Measurements from ENCODE around the gene MRPS15. TPM values are rescaled to one million over a fixed set of nuclear protein-coding genes. Genes with fewer than 3 reads are reported as not detected.
"Not testable (repeated sequence)": the region's sequence is repeated elsewhere in the genome, so short reads cannot be mapped to it uniquely, and the experiment has no call there.

MRPS15 gene
- total RNA-seq, 1 experiment from 2014 or later: 140 TPM

DNA sequence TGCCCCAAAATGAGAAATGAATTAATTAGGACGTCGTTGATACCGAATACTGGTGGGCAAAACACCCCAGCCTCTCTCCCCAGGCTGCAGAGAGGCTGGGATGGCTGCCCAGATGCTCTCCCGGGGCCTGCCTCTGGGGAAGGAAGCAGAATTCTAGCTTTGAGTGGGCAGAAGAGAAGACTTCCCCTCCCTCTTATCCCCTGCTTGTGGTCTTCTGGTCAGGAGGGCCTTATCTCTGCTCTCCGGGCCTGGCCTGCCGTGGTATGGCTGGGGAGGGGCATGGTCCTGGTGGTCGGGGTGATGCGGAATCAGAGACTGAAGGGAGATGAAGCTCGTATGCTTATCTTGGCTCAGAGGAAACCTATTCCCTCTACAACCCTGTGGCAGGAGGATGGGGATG is 28.3 kb upstream of the MRPS15 start:
- POLR2A ChIA-PET (ENCODE audit: low non-redundant PET): no interaction called here
- CTCF ChIA-PET: interaction anchor here (0.6 kb wide), 1 partner anchor 69 kb away, joined by 3 read pairs; no protein-coding TSS in a partner anchor
- BruUV-seq (replicated peaks): no TSS peak
- intact Hi-C loops (cut with micrococcal nuclease; ENCODE audit: unreplicated experiment): no loop called here
- Histone ChIP-seq H3K36me3 (ENCODE audit: insufficient read depth, low read length, poor library complexity, severe bottlenecking) (no peaks in the 10 kb centered on the region), H3K9me3 (ENCODE audit: low read depth, low read length, poor library complexity, severe bottlenecking) (no peaks in the 10 kb centered on the region), H3K4me1 (ENCODE audit: insufficient read depth, low read length, poor library complexity, severe bottlenecking) (no peaks in the 10 kb centered on the region), H3K4me3 (ENCODE audit: low read depth, low read length, poor library complexity, severe bottlenecking) (no peak overlapping the region), H3K27ac (ENCODE audit: low read depth, low read length, poor library complexity, severe bottlenecking) (no peak overlapping the region), H3K27me3 (replicated peaks; ENCODE audit: insufficient read depth, low read depth, low read length, poor library complexity) (peaks cover 7% of the 10 kb centered on the region)
- DNase-seq (ENCODE audit: low spot score): no peak
- TF ChIP-seq EZH2 (IDR thresholded peaks at IDR 0.05; ENCODE audit: borderline replicate concordance, low read depth, low read length, poor library complexity, severe bottlenecking) (no peak), CTCF (conservative IDR thresholded peaks at IDR 0.05; ENCODE audit: low read depth, low read length) (no peak)

GRCh38 chr1:36489258-36490051 is 25.3 kb upstream of the MRPS15 start:
- H3K36me3 ChIP-seq (ENCODE audit: insufficient read depth, low read length, poor library complexity, severe bottlenecking); H3K9me3 ChIP-seq (ENCODE audit: low read depth, low read length, poor library complexity, severe bottlenecking); BruUV-seq (replicated peaks); H3K27ac ChIP-seq (ENCODE audit: low read depth, low read length, poor library complexity, severe bottlenecking); intact Hi-C loops (cut with micrococcal nuclease; ENCODE audit: unreplicated experiment); H3K4me1 ChIP-seq (ENCODE audit: insufficient read depth, low read length, poor library complexity, severe bottlenecking); H3K4me3 ChIP-seq (ENCODE audit: low read depth, low read length, poor library complexity, severe bottlenecking); POLR2A ChIA-PET (ENCODE audit: low non-redundant PET); CTCF ChIA-PET; H3K27me3 ChIP-seq (replicated peaks; ENCODE audit: insufficient read depth, low read depth, low read length, poor library complexity); DNase-seq (ENCODE audit: low spot score): not testable (repeated sequence)

- CTCF ChIA-PET: no interaction called here
- intact Hi-C loops (cut with micrococcal nuclease; ENCODE audit: unreplicated experiment): no loop called here
Observed at GRCh38 chr1:36487906-36488305, 23.7 kb upstream of the MRPS15 start.

DNA sequence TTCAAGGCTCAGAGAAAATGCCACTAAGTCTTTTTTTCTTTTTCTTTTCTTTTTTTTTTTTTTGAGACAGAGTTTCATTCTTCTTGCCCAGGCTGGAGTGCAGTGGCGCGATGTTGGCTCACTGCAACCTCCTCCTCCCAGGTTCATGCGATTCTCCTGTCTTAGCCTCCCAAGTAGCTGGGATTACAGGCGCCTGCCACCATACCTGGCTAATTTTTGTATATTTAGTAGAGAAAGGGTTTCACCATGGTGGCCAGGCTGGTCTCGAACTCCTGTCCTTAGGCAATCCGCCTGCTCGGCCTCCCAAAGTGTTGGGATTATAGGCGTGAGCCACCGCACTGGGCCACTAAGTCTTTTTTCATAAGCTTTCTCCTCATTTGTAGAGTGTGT is 23.1 kb upstream of the MRPS15 start:
- H3K27ac ChIP-seq (ENCODE audit: low read depth, low read length, poor library complexity, severe bottlenecking); POLR2A ChIA-PET (ENCODE audit: low non-redundant PET): not testable (repeated sequence)

More at GRCh38 chr1:36487906-36488305, 23.7 kb upstream of the MRPS15 start:
- H3K4me3 ChIP-seq (ENCODE audit: low read depth, low read length, poor library complexity, severe bottlenecking): no peak overlapping the region
- BruUV-seq (replicated peaks): no TSS peak
- no peak overlapping the region for H3K27ac ChIP-seq (ENCODE audit: low read depth, low read length, poor library complexity, severe bottlenecking)
- H3K27me3 ChIP-seq (replicated peaks; ENCODE audit: insufficient read depth, low read depth, low read length, poor library complexity): no peaks in the 10 kb centered on the region
- POLR2A ChIA-PET (ENCODE audit: low non-redundant PET): interaction anchor here (0.5 kb wide), 1 partner anchor 12 kb away, joined by 8 read pairs; no protein-coding TSS in a partner anchor
- H3K36me3 ChIP-seq (ENCODE audit: insufficient read depth, low read length, poor library complexity, severe bottlenecking): no peaks in the 10 kb centered on the region
- DNase-seq (ENCODE audit: low spot score): no peak
- H3K4me1 ChIP-seq (ENCODE audit: insufficient read depth, low read length, poor library complexity, severe bottlenecking): no peaks in the 10 kb centered on the region
- H3K9me3 ChIP-seq (ENCODE audit: low read depth, low read length, poor library complexity, severe bottlenecking): no peaks in the 10 kb centered on the region
- no peak for TF ChIP-seq CTCF (conservative IDR thresholded peaks at IDR 0.05; ENCODE audit: low read depth, low read length)
- no peak for TF ChIP-seq EZH2 (IDR thresholded peaks at IDR 0.05; ENCODE audit: borderline replicate concordance, low read depth, low read length, poor library complexity, severe bottlenecking)

More for the DNA sequence above, 23.1 kb upstream of the MRPS15 start:
- intact Hi-C loops (cut with micrococcal nuclease; ENCODE audit: unreplicated experiment); H3K27me3 ChIP-seq (replicated peaks; ENCODE audit: insufficient read depth, low read depth, low read length, poor library complexity); H3K36me3 ChIP-seq (ENCODE audit: insufficient read depth, low read length, poor library complexity, severe bottlenecking); H3K9me3 ChIP-seq (ENCODE audit: low read depth, low read length, poor library complexity, severe bottlenecking); DNase-seq (ENCODE audit: low spot score); CTCF ChIA-PET; BruUV-seq (replicated peaks); H3K4me1 ChIP-seq (ENCODE audit: insufficient read depth, low read length, poor library complexity, severe bottlenecking); H3K4me3 ChIP-seq (ENCODE audit: low read depth, low read length, poor library complexity, severe bottlenecking): not testable (repeated sequence)
